T-helper 2 cell (primary cell): Measurements from ENCODE around the gene TBCD.

ENCODE experiments used
- DNase-seq, 5 experiments: peaks; one replicate each; pipeline versions ENCODE4 v3.0.0 to v3.0.0-alpha.2; 2012 to 2022

The TBCD gene

GRCh38 chr17:82889496-82890338, 137.9 kb downstream of the TBCD start:
- no peak for DNase-seq

GRCh38 chr17:82890339-82890730, 138.5 kb downstream of the TBCD start:
- DNase-seq: no peak

GRCh38 chr17:82890926-82891678, 139.2 kb downstream of the TBCD start:
- DNase-seq: no peak

- DNase-seq: no peak
These were observed 140.0 kb downstream of the TBCD start for GRCh38 chr17:82891911-82892310.

- DNase-seq: peak in 4 of 5 experiments; percentile 19 to 89 (median 72)
These were observed 141.2 kb downstream of the TBCD start for GRCh38 chr17:82892899-82893565.

GRCh38 chr17:82893779-82894178, 141.9 kb downstream of the TBCD start:
- DNase-seq: peak in 1 of 5 experiments; percentile 27

- no peak for DNase-seq
These were observed 142.5 kb downstream of the TBCD start for GRCh38 chr17:82894389-82894788.

GRCh38 chr17:82895087-82895486, 143.2 kb downstream of the TBCD start:
- no peak for DNase-seq

- no peak for DNase-seq
These were observed 144.5 kb downstream of the TBCD start for GRCh38 chr17:82896071-82897000.

GRCh38 chr17:82897514-82898249, 145.8 kb downstream of the TBCD start:
- no peak for DNase-seq

- no peak for DNase-seq
These were observed 147.2 kb downstream of the TBCD start for GRCh38 chr17:82898976-82899514.

GRCh38 chr17:82899941-82900340, 148.1 kb downstream of the TBCD start:
- no peak for DNase-seq

- DNase-seq: no peak
These were observed 148.9 kb downstream of the TBCD start for GRCh38 chr17:82900741-82901140.

GRCh38 chr17:82901356-82901755, 149.5 kb downstream of the TBCD start:
- DNase-seq: no peak

GRCh38 chr17:82901856-82902255, 150.0 kb downstream of the TBCD start:
- no peak for DNase-seq

GRCh38 chr17:82902972-82903874, 151.4 kb downstream of the TBCD start:
- no peak for DNase-seq

- no peak for DNase-seq
These were observed 153.3 kb downstream of the TBCD start for GRCh38 chr17:82905130-82905529.

- no peak for DNase-seq
These were observed 156.1 kb downstream of the TBCD start for GRCh38 chr17:82907797-82908542.

- DNase-seq: no peak
These were observed 156.8 kb downstream of the TBCD start for GRCh38 chr17:82908543-82909160.
